Thymus (tissue), 14 donors: Measurements from ENCODE around the gene FSIP1. TPM values are rescaled to one million over a fixed set of nuclear protein-coding genes. Genes with fewer than 3 reads are reported as not detected.
A peak's percentile ranks its signal among the peaks of the same experiment; 100 is the strongest.

Experiments used
- DNase-seq, 9 donors: peaks; one replicate each; pipeline ENCODE4 v3.0.0-alpha.2; 2013; ENCODE audit warnings: low spot score in 9 of 9, low read depth in 6 of 9, missing footprints in 1 of 9
- H3K27ac ChIP-seq, 2 donors: one replicate each; pipeline ENCODE4 v1.5.1; 2013; ENCODE audit warnings: control low read depth in 1 of 2, low read depth in 1 of 2, low read length in 1 of 2, mild to moderate bottlenecking in 1 of 2, moderate library complexity in 1 of 2
- H3K27me3 ChIP-seq, 2 donors: one replicate each; pipeline ENCODE4 v1.5.1; 2013; ENCODE audit warnings: low read length in 1 of 2; ENCODE audit not compliant: control insufficient read depth in 2 of 2, insufficient read depth in 1 of 2
- H3K36me3 ChIP-seq, 2 donors: one replicate each; pipeline ENCODE4 v1.5.1; 2013; ENCODE audit warnings: low read length in 1 of 2, mild to moderate bottlenecking in 1 of 2, moderate library complexity in 1 of 2; ENCODE audit not compliant: control insufficient read depth in 2 of 2, insufficient read depth in 2 of 2
- H3K4me1 ChIP-seq, 2 donors: one replicate each; pipeline ENCODE4 v1.5.1; 2013; ENCODE audit warnings: low read length in 2 of 2; ENCODE audit not compliant: control insufficient read depth in 2 of 2, insufficient read depth in 2 of 2
- H3K4me3 ChIP-seq, 2 donors: one replicate each; pipeline ENCODE4 v1.5.1; 2013; ENCODE audit warnings: low read length in 2 of 2, control low read depth in 1 of 2, mild to moderate bottlenecking in 1 of 2
- H3K9me3 ChIP-seq, 2 donors: one replicate each; pipeline ENCODE4 v1.5.1; 2013; ENCODE audit warnings: low read length in 1 of 2, mild to moderate bottlenecking in 1 of 2; ENCODE audit not compliant: control insufficient read depth in 2 of 2, insufficient read depth in 1 of 2
- WGBS: extraction: QIAGEN DNeasy Blood & Tissue Kit; methylation state at CpG from one replicate; pipeline ENCODE4 v1.1.7; 2013; 5-methylcytosine and 5-hydroxymethylcytosine counted together
- long read RNA-seq, 10 donors: transcript quantifications; one replicate each; lab custom pipeline, GENCODE V29; 2026
- polyA plus RNA-seq: library from polyadenylated mRNA; stranded (reverse); fragments of 200-250 nt; gene quantifications from one replicate; pipeline ENCODE4 v1.2.3, GENCODE V29; 2013
- total RNA-seq: library from RNA; stranded (reverse); fragments of 120-200 nt; gene quantifications from one replicate; pipeline ENCODE4 v1.2.4, GENCODE V29; 2013
- donor health status: healthy.

Gene FSIP1
- total RNA-seq: 0.76 TPM
- polyA plus RNA-seq: 0.37 TPM
- long read RNA-seq, donor 1: 0 reads
- long read RNA-seq, donor 2: 0 reads
- long read RNA-seq, donor 3: 0 reads
- long read RNA-seq, donor 4: 0 reads
- long read RNA-seq, donor 5: 0 reads
- long read RNA-seq, donor 6: 0 reads
- long read RNA-seq, donor 7: 0 reads
- long read RNA-seq, donor 8: 0 reads
- long read RNA-seq, donor 9: 0 reads
- long read RNA-seq, donor 10: 0 reads

DNA sequence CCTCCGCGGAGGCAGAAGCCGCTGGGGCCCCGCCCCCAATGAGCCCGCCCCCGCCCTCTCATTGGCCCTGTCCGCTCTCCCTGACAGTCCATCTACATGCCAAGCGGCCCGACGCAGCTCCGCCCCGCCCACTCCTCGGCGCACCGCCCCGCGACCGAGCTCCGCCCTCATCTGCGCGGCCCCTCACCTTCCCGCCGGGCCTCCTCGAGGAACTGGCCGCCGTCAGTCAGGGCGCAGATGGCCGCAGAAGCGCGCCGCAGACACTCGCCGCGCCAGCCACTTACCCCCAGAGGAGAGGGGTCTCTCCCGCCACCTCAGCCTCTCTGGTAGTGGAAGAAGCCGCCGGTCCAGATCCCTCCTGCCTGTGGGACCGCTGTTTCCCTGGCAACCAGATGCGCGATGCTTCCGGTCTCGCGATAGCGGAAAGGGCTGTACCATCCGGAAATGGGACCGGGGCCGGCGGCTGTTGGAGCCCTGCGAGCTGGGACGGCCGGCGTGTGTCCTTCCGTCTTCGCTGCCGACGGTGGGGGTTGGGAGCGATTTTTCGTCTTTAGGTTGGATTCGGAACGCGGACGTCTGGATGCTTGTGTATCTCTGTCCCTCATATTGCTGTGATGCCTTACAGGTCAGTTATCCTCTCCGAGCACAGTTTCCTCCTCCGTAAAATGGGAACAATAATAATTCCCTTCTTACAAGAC, at the start of gene FSIP1:
Gene FSIP1, minus strand, starts transcription at position 401 of the 698 bp plus-strand sequence. CDS start 6,317 bp downstream, outside the sequence.
- peak; percentile 88 to 97 (median 91) for DNase-seq
- Histone ChIP-seq H3K27ac (peak within 1 kb of the TSS; percentile 14 to 72), H3K4me3 (peak within 1 kb of the TSS; percentile 60 to 76), H3K4me1 (peaks cover 6 to 12% of the 10 kb centered on the region in 2 donors), H3K27me3 (no peaks in the 10 kb centered on the region), H3K9me3 (no peaks in the 10 kb centered on the region), H3K36me3 (no peaks in the 10 kb centered on the region)
- WGBS: under 1% methylated on average over 64 of the region's 64 CpGs

DNA sequence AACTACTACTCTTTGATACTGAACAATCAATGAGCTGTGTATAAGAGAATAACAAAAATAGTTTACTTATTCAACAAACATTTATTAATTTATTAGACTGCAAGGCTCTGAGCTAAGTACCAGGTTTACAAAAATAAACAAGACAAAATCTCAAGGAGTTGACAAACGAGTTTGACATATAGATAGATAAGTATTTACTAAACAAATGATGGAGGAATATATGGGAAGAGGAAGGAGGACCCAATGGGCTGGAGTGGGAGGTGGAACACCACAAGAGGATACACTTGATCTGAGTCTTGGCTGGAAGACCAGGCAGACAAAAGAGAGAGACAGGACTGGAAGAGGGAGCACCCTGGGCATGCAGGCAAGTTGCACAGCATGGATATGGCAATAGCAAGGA, 47.5 kb upstream of the FSIP1 start:
- 75% methylated on average over 1 of the region's 1 CpG for WGBS
- Histone ChIP-seq H3K9me3 (no peaks in the 10 kb centered on the region), H3K36me3 (no peaks in the 10 kb centered on the region), H3K27ac (no peak overlapping the region), H3K4me1 (no peaks in the 10 kb centered on the region), H3K27me3 (no peaks in the 10 kb centered on the region), H3K4me3 (no peak overlapping the region)
- DNase-seq: no peak

DNA sequence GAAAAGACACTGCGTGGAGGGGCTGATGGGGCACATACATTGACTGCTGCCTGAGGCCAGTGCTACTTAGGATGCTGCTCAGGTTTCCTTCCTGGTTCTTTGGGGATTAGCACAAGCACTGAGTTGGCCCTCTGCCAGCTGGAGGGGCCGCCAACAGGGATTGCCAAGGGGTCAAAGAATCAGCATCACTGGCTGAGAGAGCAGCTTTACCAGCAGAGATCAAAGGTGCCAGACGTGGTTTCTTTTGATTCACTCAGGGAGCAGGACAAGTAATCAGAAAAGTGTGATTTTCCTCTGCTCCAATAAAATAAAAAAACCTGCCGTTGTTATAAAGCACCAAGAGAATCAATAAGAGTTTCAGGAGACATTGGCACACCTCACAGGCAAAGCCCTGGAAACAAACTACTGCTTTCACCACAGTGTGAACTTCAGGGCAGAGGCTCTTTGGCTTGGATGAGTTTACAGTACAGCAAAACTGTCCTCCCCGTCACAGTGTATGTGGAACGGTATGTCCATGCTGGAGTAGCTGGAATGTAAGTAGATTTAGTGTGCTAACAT, 45.8 kb upstream of the FSIP1 start:
- Histone ChIP-seq H3K4me3 (no peak overlapping the region), H3K4me1 (no peaks in the 10 kb centered on the region), H3K9me3 (no peaks in the 10 kb centered on the region), H3K27ac (no peak overlapping the region), H3K27me3 (no peaks in the 10 kb centered on the region), H3K36me3 (no peaks in the 10 kb centered on the region)
- 88% methylated on average over 6 of the region's 6 CpGs for WGBS
- DNase-seq: no peak

- H3K9me3 ChIP-seq: no peaks in the 10 kb centered on the region
- 97% methylated on average over 2 of the region's 2 CpGs for WGBS
- no peaks in the 10 kb centered on the region for H3K4me1 ChIP-seq
- no peaks in the 10 kb centered on the region for H3K36me3 ChIP-seq
- H3K27me3 ChIP-seq: no peaks in the 10 kb centered on the region
- no peak overlapping the region for H3K4me3 ChIP-seq
- H3K27ac ChIP-seq: no peak overlapping the region
- no peak for DNase-seq
Observed at GRCh38 chr15:39826975-39827374, 44.3 kb upstream of the FSIP1 start.

- H3K36me3 ChIP-seq: no peaks in the 10 kb centered on the region
- no peak overlapping the region for H3K27ac ChIP-seq
- no peak overlapping the region for H3K4me3 ChIP-seq
- no peaks in the 10 kb centered on the region for H3K27me3 ChIP-seq
- H3K9me3 ChIP-seq: no peaks in the 10 kb centered on the region
- DNase-seq: no peak
- H3K4me1 ChIP-seq: no peaks in the 10 kb centered on the region
- WGBS: 96% methylated on average over 2 of the region's 2 CpGs
Observed at GRCh38 chr15:39823634-39824033, 41.0 kb upstream of the FSIP1 start.

- Histone ChIP-seq H3K27ac (no peak overlapping the region), H3K4me1 (no peaks in the 10 kb centered on the region), H3K27me3 (no peaks in the 10 kb centered on the region), H3K4me3 (no peak overlapping the region), H3K36me3 (no peaks in the 10 kb centered on the region), H3K9me3 (no peaks in the 10 kb centered on the region)
- WGBS: 58% methylated on average over 3 of the region's 3 CpGs
- no peak for DNase-seq
Observed at GRCh38 chr15:39820050-39820602, 37.5 kb upstream of the FSIP1 start.

DNA sequence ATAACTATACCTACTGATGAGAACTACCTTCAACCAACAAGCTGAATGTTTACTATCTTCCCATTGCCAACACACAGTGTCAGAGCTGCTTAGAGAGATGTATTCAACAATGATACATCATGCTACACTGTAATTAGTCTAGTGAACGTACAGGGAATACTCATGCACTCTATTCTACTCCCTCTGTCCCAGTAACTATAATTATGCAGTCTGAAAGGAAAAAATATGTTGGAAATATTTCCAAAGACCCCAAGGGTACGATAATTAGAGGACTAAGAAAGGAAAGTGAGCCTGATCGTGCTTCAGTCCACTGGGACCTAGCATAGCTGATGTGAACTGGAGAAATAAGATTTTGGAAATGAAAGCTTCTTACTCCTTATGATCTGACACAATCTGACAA, 36.9 kb upstream of the FSIP1 start:
- WGBS: 92% methylated on average over 3 of the region's 3 CpGs
- no peak for DNase-seq

GRCh38 chr15:39817892-39818291, 35.3 kb upstream of the FSIP1 start:
- no peak overlapping the region for H3K27ac ChIP-seq
- DNase-seq: no peak
- H3K9me3 ChIP-seq: no peaks in the 10 kb centered on the region
- no peaks in the 10 kb centered on the region for H3K27me3 ChIP-seq
- H3K4me3 ChIP-seq: no peak overlapping the region
- no peaks in the 10 kb centered on the region for H3K4me1 ChIP-seq
- H3K36me3 ChIP-seq: no peaks in the 10 kb centered on the region

More for the DNA sequence above, 36.9 kb upstream of the FSIP1 start:
- Histone ChIP-seq H3K36me3 (no peaks in the 10 kb centered on the region), H3K9me3 (no peaks in the 10 kb centered on the region), H3K4me1 (no peaks in the 10 kb centered on the region), H3K27ac (no peak overlapping the region), H3K27me3 (no peaks in the 10 kb centered on the region), H3K4me3 (no peak overlapping the region)

DNA sequence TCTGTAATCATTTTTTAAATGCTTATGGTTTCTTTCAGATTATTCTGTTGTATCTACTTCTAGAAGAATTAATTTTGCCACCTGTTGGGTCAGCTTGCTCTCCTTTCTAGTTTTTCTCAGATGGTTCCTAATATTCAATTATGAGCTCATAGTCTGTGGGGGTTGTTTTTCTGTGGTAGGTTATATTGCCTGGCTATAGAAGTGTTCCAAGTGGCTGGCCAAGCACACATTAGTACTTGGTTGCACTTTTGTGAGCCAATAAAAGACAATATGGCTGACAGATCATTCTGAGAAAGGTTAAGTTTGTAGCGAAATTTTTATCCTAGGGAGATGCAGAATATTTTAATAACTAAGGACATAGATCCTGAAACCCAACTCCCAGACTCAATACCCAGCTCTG, 31.8 kb upstream of the FSIP1 start:
- WGBS: 98% methylated on average over 1 of the region's 1 CpG
- no peaks in the 10 kb centered on the region for H3K4me1 ChIP-seq
- H3K27me3 ChIP-seq: no peaks in the 10 kb centered on the region
- no peak overlapping the region for H3K27ac ChIP-seq
- no peak overlapping the region for H3K4me3 ChIP-seq
- H3K36me3 ChIP-seq: no peaks in the 10 kb centered on the region
- no peak for DNase-seq
- H3K9me3 ChIP-seq: no peaks in the 10 kb centered on the region
